ENCODE data around the gene ERLEC1. TPM values are rescaled to one million over a fixed set of nuclear protein-coding genes. Genes with fewer than 3 reads are reported as not detected.

Gene ERLEC1
- polyA plus RNA-seq, 4 donors: 13.0 to 78.8 (median 31.2) TPM

DNA sequence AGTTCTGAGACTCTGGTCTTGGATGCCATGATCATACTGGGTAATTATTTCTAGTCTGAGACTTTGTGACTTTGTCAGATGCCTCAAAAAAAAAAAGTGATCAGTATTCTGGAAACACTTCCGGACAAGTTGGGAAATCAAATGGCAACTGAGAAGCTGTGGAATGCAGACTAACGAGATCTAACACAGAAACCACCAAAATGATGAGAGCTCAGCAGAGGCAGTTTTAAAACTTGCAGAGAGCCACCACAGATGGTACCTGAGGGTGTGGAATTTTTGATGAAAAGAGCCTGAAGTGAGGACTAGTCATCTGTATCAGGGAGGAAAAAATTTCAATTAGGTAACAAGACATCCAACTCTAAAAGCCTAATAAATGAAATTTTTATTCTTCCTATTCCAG is 78.4 kb downstream of the ERLEC1 start:
- Histone ChIP-seq H3K27me3 (ENCODE audit: control insufficient read depth in 3 of 3, insufficient read depth in 3 of 3, low read length in 3 of 3) (no peaks in the 10 kb centered on the region), H3K4me3 (ENCODE audit: low read depth in 1 of 3, low read length in 3 of 3) (no peak overlapping the region), H3K9me3 (ENCODE audit: control insufficient read depth in 2 of 2, insufficient read depth in 1 of 2, low read depth in 1 of 2, low read length in 1 of 2) (no peaks in the 10 kb centered on the region), H3K27ac (ENCODE audit: low read depth in 1 of 3, low read length in 2 of 3) (no peak overlapping the region), H3K36me3 (ENCODE audit: control insufficient read depth in 3 of 3, insufficient read depth in 2 of 3, low read depth in 1 of 3, low read length in 3 of 3) (peaks cover 8 to 15% (median 11%) of the 10 kb centered on the region in 3 donors), H3K4me1 (ENCODE audit: control insufficient read depth in 3 of 3, insufficient read depth in 2 of 3, low read depth in 1 of 3, low read length in 2 of 3) (no peaks in the 10 kb centered on the region)
- FAIRE-seq (no peak), DNase-seq (no peak)
- WGBS, 3 donors: 89 to 91% (median 90%) methylated on average over 2 of the region's 2 CpGs

DNA sequence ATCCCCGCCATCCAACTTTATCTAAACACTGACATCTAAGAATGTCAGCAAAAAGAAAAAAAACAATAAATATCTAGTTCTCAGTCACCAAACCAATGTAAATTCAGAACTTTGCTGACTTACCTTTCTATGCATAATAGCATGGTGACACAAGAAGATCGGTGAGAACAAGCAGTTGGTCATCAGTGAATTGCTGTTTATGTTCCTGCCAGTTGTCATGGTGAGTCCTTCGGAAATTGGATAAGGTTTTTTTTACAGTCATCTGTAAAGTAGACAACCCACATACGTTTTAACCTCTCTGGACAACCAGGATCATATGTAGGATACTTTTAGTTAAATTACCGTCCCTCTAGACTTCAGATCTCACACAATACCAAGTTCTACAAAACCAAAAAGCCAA is 79.1 kb downstream of the ERLEC1 start:
- Histone ChIP-seq H3K9me3 (ENCODE audit: control insufficient read depth in 2 of 2, insufficient read depth in 1 of 2, low read depth in 1 of 2, low read length in 1 of 2) (no peaks in the 10 kb centered on the region), H3K27ac (ENCODE audit: low read depth in 1 of 3, low read length in 2 of 3) (no peak overlapping the region), H3K27me3 (ENCODE audit: control insufficient read depth in 3 of 3, insufficient read depth in 3 of 3, low read length in 3 of 3) (no peaks in the 10 kb centered on the region), H3K36me3 (ENCODE audit: control insufficient read depth in 3 of 3, insufficient read depth in 2 of 3, low read depth in 1 of 3, low read length in 3 of 3) (peaks cover 8 to 18% (median 11%) of the 10 kb centered on the region in 3 donors), H3K4me1 (ENCODE audit: control insufficient read depth in 3 of 3, insufficient read depth in 2 of 3, low read depth in 1 of 3, low read length in 2 of 3) (no peaks in the 10 kb centered on the region), H3K4me3 (ENCODE audit: low read depth in 1 of 3, low read length in 3 of 3) (no peak overlapping the region)
- no peak for DNase-seq
- no peak for FAIRE-seq
- WGBS, 3 donors: 84 to 91% (median 88%) methylated on average over 5 of the region's 5 CpGs

DNA sequence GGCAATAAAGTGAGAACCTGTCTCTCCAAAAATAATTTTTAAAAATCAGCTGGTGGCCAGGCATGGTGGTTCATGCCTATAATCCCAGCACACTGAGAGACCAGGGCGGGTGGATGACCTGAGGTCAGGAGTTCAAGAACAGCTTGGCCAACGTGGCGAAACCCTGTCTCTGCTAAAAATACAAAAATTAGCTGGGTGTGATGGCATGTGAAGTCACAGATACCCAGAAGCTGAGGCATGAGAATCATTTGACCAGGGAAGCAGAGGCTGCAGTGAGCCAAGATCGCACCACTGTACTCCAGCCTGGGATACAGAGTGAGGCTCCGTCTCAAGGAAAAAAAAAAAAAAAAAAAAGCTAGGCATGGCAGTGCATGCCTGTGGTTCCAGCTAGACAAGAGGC is 80.3 kb downstream of the ERLEC1 start:
- 90 to 96% (median 93%) methylated on average over 5 of the region's 5 CpGs for WGBS, 3 donors
- FAIRE-seq (no peak), DNase-seq (no peak)
- Histone ChIP-seq H3K27ac (ENCODE audit: low read depth in 1 of 3, low read length in 2 of 3) (no peak overlapping the region), H3K9me3 (ENCODE audit: control insufficient read depth in 2 of 2, insufficient read depth in 1 of 2, low read depth in 1 of 2, low read length in 1 of 2) (no peaks in the 10 kb centered on the region), H3K4me1 (ENCODE audit: control insufficient read depth in 3 of 3, insufficient read depth in 2 of 3, low read depth in 1 of 3, low read length in 2 of 3) (no peaks in the 10 kb centered on the region), H3K4me3 (ENCODE audit: low read depth in 1 of 3, low read length in 3 of 3) (no peak overlapping the region), H3K27me3 (ENCODE audit: control insufficient read depth in 3 of 3, insufficient read depth in 3 of 3, low read length in 3 of 3) (no peaks in the 10 kb centered on the region), H3K36me3 (ENCODE audit: control insufficient read depth in 3 of 3, insufficient read depth in 2 of 3, low read depth in 1 of 3, low read length in 3 of 3) (peaks cover 8 to 21% (median 11%) of the 10 kb centered on the region in 3 donors)

DNA sequence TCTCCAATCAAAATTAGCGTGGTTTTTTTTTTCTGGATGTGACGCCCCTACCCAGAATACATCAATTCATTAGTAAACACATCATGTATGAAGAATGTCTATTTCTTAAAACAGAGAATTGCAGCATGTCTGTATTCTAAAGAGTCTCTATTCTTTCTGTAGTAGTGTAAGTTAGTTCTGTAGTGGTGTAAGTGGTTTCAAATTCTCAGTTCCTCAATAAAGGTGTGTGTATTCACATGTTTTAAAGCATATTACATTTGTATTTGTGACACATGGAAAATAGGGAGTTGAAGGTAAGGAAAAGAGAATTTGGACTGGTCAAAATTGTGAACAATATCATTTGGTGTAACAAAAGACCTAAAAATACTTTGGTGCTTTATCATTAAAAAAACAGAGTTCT is 80.9 kb downstream of the ERLEC1 start:
- WGBS, 3 donors: 95 to 98% (median 95%) methylated on average over 2 of the region's 2 CpGs
- Histone ChIP-seq H3K27me3 (ENCODE audit: control insufficient read depth in 3 of 3, insufficient read depth in 3 of 3, low read length in 3 of 3) (no peaks in the 10 kb centered on the region), H3K4me1 (ENCODE audit: control insufficient read depth in 3 of 3, insufficient read depth in 2 of 3, low read depth in 1 of 3, low read length in 2 of 3) (no peaks in the 10 kb centered on the region), H3K36me3 (ENCODE audit: control insufficient read depth in 3 of 3, insufficient read depth in 2 of 3, low read depth in 1 of 3, low read length in 3 of 3) (peaks cover 8 to 25% (median 9%) of the 10 kb centered on the region in 3 donors), H3K9me3 (ENCODE audit: control insufficient read depth in 2 of 2, insufficient read depth in 1 of 2, low read depth in 1 of 2, low read length in 1 of 2) (no peaks in the 10 kb centered on the region), H3K27ac (ENCODE audit: low read depth in 1 of 3, low read length in 2 of 3) (no peak overlapping the region), H3K4me3 (ENCODE audit: low read depth in 1 of 3, low read length in 3 of 3) (no peak overlapping the region)
- DNase-seq (no peak), FAIRE-seq (no peak)

Other genes starting within 250 kb of the ERLEC1 start
- 10 to 100 TPM in 1 of 4 donors, 1 to 10 TPM in 3; 3.2 to 14.7 (median 7.0) TPM for gene CHAC2, start 19.2 kb upstream of the ERLEC1 start, polyA plus RNA-seq
- gene ASB3, start 91 bp upstream of the ERLEC1 start, polyA plus RNA-seq: 10 to 100 TPM in 1 of 4 donors, 1 to 10 TPM in 3; 6.0 to 12.4 (median 6.6) TPM
- gene GPR75, start 72.9 kb downstream of the ERLEC1 start, polyA plus RNA-seq: 1 to 10 TPM in 1 of 4 donors, under 1 TPM in 2, not detected in 1; 0.27 to 4.2 (median 0.52) TPM
- 10 to 100 TPM; 19.9 to 24.2 (median 20.7) TPM for gene PSME4, start 183.9 kb downstream of the ERLEC1 start, polyA plus RNA-seq